ENCODE data around the gene RSPH3. TPM values are rescaled to one million over a fixed set of nuclear protein-coding genes. Genes with fewer than 3 reads are reported as not detected.
A peak's percentile ranks its signal among the peaks of the same experiment; 100 is the strongest.

RSPH3 gene
- total and polyA plus RNA-seq, 2 donors: 1.9 to 3.6 TPM

GRCh38 chr6:158970640-158971275, 29.2 kb downstream of the RSPH3 start:
- DNase-seq (ENCODE audit: low read depth in 6 of 9, low spot score in 9 of 9): peak in 1 of 9 donors; percentile 22
- Histone ChIP-seq H3K9me3 (ENCODE audit: control insufficient read depth in 2 of 2, insufficient read depth in 1 of 2, low read length in 1 of 2) (no peaks in the 10 kb centered on the region), H3K27ac (ENCODE audit: low read depth in 1 of 2, low read length in 1 of 2) (no peak overlapping the region), H3K27me3 (ENCODE audit: control insufficient read depth in 2 of 2, insufficient read depth in 1 of 2, low read length in 1 of 2) (no peaks in the 10 kb centered on the region), H3K36me3 (ENCODE audit: control insufficient read depth in 2 of 2, insufficient read depth in 2 of 2, low read length in 1 of 2) (no peaks in the 10 kb centered on the region), H3K4me3 (ENCODE audit: low read length in 2 of 2) (no peak overlapping the region), H3K4me1 (ENCODE audit: control insufficient read depth in 2 of 2, insufficient read depth in 2 of 2, low read length in 2 of 2) (no peaks in the 10 kb centered on the region)
- WGBS: 96% methylated on average over 6 of the region's 6 CpGs

GRCh38 chr6:158969148-158969547, 30.9 kb downstream of the RSPH3 start:
- DNase-seq (ENCODE audit: low read depth in 6 of 9, low spot score in 9 of 9): no peak
- no peaks in the 10 kb centered on the region for H3K9me3 ChIP-seq (ENCODE audit: control insufficient read depth in 2 of 2, insufficient read depth in 1 of 2, low read length in 1 of 2)
- no peaks in the 10 kb centered on the region for H3K27me3 ChIP-seq (ENCODE audit: control insufficient read depth in 2 of 2, insufficient read depth in 1 of 2, low read length in 1 of 2)
- H3K4me1 ChIP-seq (ENCODE audit: control insufficient read depth in 2 of 2, insufficient read depth in 2 of 2, low read length in 2 of 2): no peaks in the 10 kb centered on the region
- WGBS: 86% methylated on average over 1 of the region's 1 CpG
- H3K27ac ChIP-seq (ENCODE audit: low read depth in 1 of 2, low read length in 1 of 2): no peak overlapping the region
- H3K36me3 ChIP-seq (ENCODE audit: control insufficient read depth in 2 of 2, insufficient read depth in 2 of 2, low read length in 1 of 2): no peaks in the 10 kb centered on the region
- H3K4me3 ChIP-seq (ENCODE audit: low read length in 2 of 2): no peak overlapping the region

- no peak for DNase-seq (ENCODE audit: low read depth in 6 of 9, low spot score in 9 of 9)
- no peak overlapping the region for H3K4me3 ChIP-seq (ENCODE audit: low read length in 2 of 2)
- no peak overlapping the region for H3K27ac ChIP-seq (ENCODE audit: low read depth in 1 of 2, low read length in 1 of 2)
- H3K27me3 ChIP-seq (ENCODE audit: control insufficient read depth in 2 of 2, insufficient read depth in 1 of 2, low read length in 1 of 2): no peaks in the 10 kb centered on the region
- H3K36me3 ChIP-seq (ENCODE audit: control insufficient read depth in 2 of 2, insufficient read depth in 2 of 2, low read length in 1 of 2): no peaks in the 10 kb centered on the region
- H3K9me3 ChIP-seq (ENCODE audit: control insufficient read depth in 2 of 2, insufficient read depth in 1 of 2, low read length in 1 of 2): peaks cover 0 to 4% of the 10 kb centered on the region in 2 donors
- no peaks in the 10 kb centered on the region for H3K4me1 ChIP-seq (ENCODE audit: control insufficient read depth in 2 of 2, insufficient read depth in 2 of 2, low read length in 2 of 2)
Observed at GRCh38 chr6:158963020-158963808, 36.8 kb downstream of the RSPH3 start.

- Histone ChIP-seq H3K4me3 (ENCODE audit: low read length in 2 of 2) (no peak overlapping the region), H3K27ac (ENCODE audit: low read depth in 1 of 2, low read length in 1 of 2) (no peak overlapping the region), H3K27me3 (ENCODE audit: control insufficient read depth in 2 of 2, insufficient read depth in 1 of 2, low read length in 1 of 2) (no peaks in the 10 kb centered on the region), H3K9me3 (ENCODE audit: control insufficient read depth in 2 of 2, insufficient read depth in 1 of 2, low read length in 1 of 2) (peaks cover 0 to 4% of the 10 kb centered on the region in 2 donors), H3K4me1 (ENCODE audit: control insufficient read depth in 2 of 2, insufficient read depth in 2 of 2, low read length in 2 of 2) (no peaks in the 10 kb centered on the region), H3K36me3 (ENCODE audit: control insufficient read depth in 2 of 2, insufficient read depth in 2 of 2, low read length in 1 of 2) (no peaks in the 10 kb centered on the region)
- no peak for DNase-seq (ENCODE audit: low read depth in 6 of 9, low spot score in 9 of 9)
- WGBS: 96% methylated on average over 3 of the region's 3 CpGs
Observed at GRCh38 chr6:158962371-158962770, 37.6 kb downstream of the RSPH3 start.

GRCh38 chr6:158960026-158960425, 40.0 kb downstream of the RSPH3 start:
- Histone ChIP-seq H3K27ac (ENCODE audit: low read depth in 1 of 2, low read length in 1 of 2) (no peak overlapping the region), H3K4me1 (ENCODE audit: control insufficient read depth in 2 of 2, insufficient read depth in 2 of 2, low read length in 2 of 2) (no peaks in the 10 kb centered on the region), H3K4me3 (ENCODE audit: low read length in 2 of 2) (no peak overlapping the region), H3K9me3 (ENCODE audit: control insufficient read depth in 2 of 2, insufficient read depth in 1 of 2, low read length in 1 of 2) (peaks cover 0 to 9% of the 10 kb centered on the region in 2 donors), H3K36me3 (ENCODE audit: control insufficient read depth in 2 of 2, insufficient read depth in 2 of 2, low read length in 1 of 2) (no peaks in the 10 kb centered on the region), H3K27me3 (ENCODE audit: control insufficient read depth in 2 of 2, insufficient read depth in 1 of 2, low read length in 1 of 2) (no peaks in the 10 kb centered on the region)
- DNase-seq (ENCODE audit: low read depth in 6 of 9, low spot score in 9 of 9): no peak
- 93% methylated on average over 2 of the region's 2 CpGs for WGBS

GRCh38 chr6:158959552-158959951, 40.5 kb downstream of the RSPH3 start:
- 93% methylated on average over 4 of the region's 4 CpGs for WGBS
- Histone ChIP-seq H3K4me3 (ENCODE audit: low read length in 2 of 2) (no peak overlapping the region), H3K36me3 (ENCODE audit: control insufficient read depth in 2 of 2, insufficient read depth in 2 of 2, low read length in 1 of 2) (no peaks in the 10 kb centered on the region), H3K4me1 (ENCODE audit: control insufficient read depth in 2 of 2, insufficient read depth in 2 of 2, low read length in 2 of 2) (no peaks in the 10 kb centered on the region), H3K27ac (ENCODE audit: low read depth in 1 of 2, low read length in 1 of 2) (no peak overlapping the region), H3K27me3 (ENCODE audit: control insufficient read depth in 2 of 2, insufficient read depth in 1 of 2, low read length in 1 of 2) (no peaks in the 10 kb centered on the region), H3K9me3 (ENCODE audit: control insufficient read depth in 2 of 2, insufficient read depth in 1 of 2, low read length in 1 of 2) (peaks cover 0 to 9% of the 10 kb centered on the region in 2 donors)
- DNase-seq (ENCODE audit: low read depth in 6 of 9, low spot score in 9 of 9): no peak

GRCh38 chr6:158958504-158959386, 41.3 kb downstream of the RSPH3 start:
- H3K4me1 ChIP-seq (ENCODE audit: control insufficient read depth in 2 of 2, insufficient read depth in 2 of 2, low read length in 2 of 2): no peaks in the 10 kb centered on the region
- no peak overlapping the region for H3K27ac ChIP-seq (ENCODE audit: low read depth in 1 of 2, low read length in 1 of 2)
- H3K4me3 ChIP-seq (ENCODE audit: low read length in 2 of 2): no peak overlapping the region
- DNase-seq (ENCODE audit: low read depth in 6 of 9, low spot score in 9 of 9): peak in 1 of 9 donors; percentile 18
- peaks cover 0 to 9% of the 10 kb centered on the region in 2 donors for H3K9me3 ChIP-seq (ENCODE audit: control insufficient read depth in 2 of 2, insufficient read depth in 1 of 2, low read length in 1 of 2)
- WGBS: 95% methylated on average over 7 of the region's 7 CpGs
- no peaks in the 10 kb centered on the region for H3K27me3 ChIP-seq (ENCODE audit: control insufficient read depth in 2 of 2, insufficient read depth in 1 of 2, low read length in 1 of 2)
- H3K36me3 ChIP-seq (ENCODE audit: control insufficient read depth in 2 of 2, insufficient read depth in 2 of 2, low read length in 1 of 2): no peaks in the 10 kb centered on the region

- H3K27me3 ChIP-seq (ENCODE audit: control insufficient read depth in 2 of 2, insufficient read depth in 1 of 2, low read length in 1 of 2): no peaks in the 10 kb centered on the region
- no peak for DNase-seq (ENCODE audit: low read depth in 6 of 9, low spot score in 9 of 9)
- H3K27ac ChIP-seq (ENCODE audit: low read depth in 1 of 2, low read length in 1 of 2): no peak overlapping the region
- no peaks in the 10 kb centered on the region for H3K4me1 ChIP-seq (ENCODE audit: control insufficient read depth in 2 of 2, insufficient read depth in 2 of 2, low read length in 2 of 2)
- H3K4me3 ChIP-seq (ENCODE audit: low read length in 2 of 2): no peak overlapping the region
- H3K36me3 ChIP-seq (ENCODE audit: control insufficient read depth in 2 of 2, insufficient read depth in 2 of 2, low read length in 1 of 2): no peaks in the 10 kb centered on the region
- WGBS: 96% methylated on average over 3 of the region's 3 CpGs
- peaks cover 0 to 9% of the 10 kb centered on the region in 2 donors for H3K9me3 ChIP-seq (ENCODE audit: control insufficient read depth in 2 of 2, insufficient read depth in 1 of 2, low read length in 1 of 2)
Observed at GRCh38 chr6:158955255-158955654, 44.7 kb downstream of the RSPH3 start.

GRCh38 chr6:158954753-158955152, 45.2 kb downstream of the RSPH3 start:
- Histone ChIP-seq H3K36me3 (ENCODE audit: control insufficient read depth in 2 of 2, insufficient read depth in 2 of 2, low read length in 1 of 2) (no peaks in the 10 kb centered on the region), H3K9me3 (ENCODE audit: control insufficient read depth in 2 of 2, insufficient read depth in 1 of 2, low read length in 1 of 2) (peaks cover 0 to 9% of the 10 kb centered on the region in 2 donors), H3K27ac (ENCODE audit: low read depth in 1 of 2, low read length in 1 of 2) (no peak overlapping the region), H3K4me1 (ENCODE audit: control insufficient read depth in 2 of 2, insufficient read depth in 2 of 2, low read length in 2 of 2) (no peaks in the 10 kb centered on the region), H3K27me3 (ENCODE audit: control insufficient read depth in 2 of 2, insufficient read depth in 1 of 2, low read length in 1 of 2) (no peaks in the 10 kb centered on the region), H3K4me3 (ENCODE audit: low read length in 2 of 2) (no peak overlapping the region)
- 90% methylated on average over 2 of the region's 2 CpGs for WGBS
- DNase-seq (ENCODE audit: low read depth in 6 of 9, low spot score in 9 of 9): no peak
